ENCODE results near the gene PAX9. TPM values are rescaled to one million over a fixed set of nuclear protein-coding genes. Genes with fewer than 3 reads are reported as not detected.

The PAX9 gene
- total and polyA plus RNA-seq, 9 of the 15 experiments (the other 6 are each of a cell fraction or from before 2014, with no cell fraction given) = 0.87 to 2.4 (median 1.3) TPM

GRCh38 chr14:36660736-36661505, 739 bp upstream of the PAX9 start:
- H3K36me3 ChIP-seq (ENCODE audit: control insufficient read depth, insufficient read depth, low read length) = peaks cover 13% of the 10 kb centered on the region
- peaks cover 6% of the 10 kb centered on the region; the same call in 2 of the 3 replicates for H3K79me2 ChIP-seq (ENCODE audit: control insufficient read depth, insufficient read depth, low read length)
- DNase-seq (ENCODE audit: extremely low read depth in 1 of 4, low spot score in 3 of 4) (no peak), FAIRE-seq (no peak), ATAC-seq (peak; percentile 6; the same call in 1 of the 3 replicates)
- H3K9me3 ChIP-seq (replicated peaks; ENCODE audit: control insufficient read depth, insufficient read depth, low read depth, low read length) = no peaks in the 10 kb centered on the region
- peak overlapping the region; percentile 87 for H3K4me2 ChIP-seq (ENCODE audit: insufficient read depth, low read length)
- no peaks in the 10 kb centered on the region for H4K20me1 ChIP-seq (replicated peaks; ENCODE audit: control insufficient read depth, insufficient read depth, low read length)
- intact Hi-C loops (cut with micrococcal nuclease) (loop anchor here (10.0 kb wide), 1 partner anchor 104 kb away; no protein-coding TSS in a partner anchor), in situ Hi-C loops (cut with MboI) (no loop called here)
- 78% methylated on average over 23 of the region's 35 CpGs for WGBS (ENCODE audit: insufficient coverage, low coverage, missing lambda C conversion rate)
- H3K9me1 ChIP-seq (ENCODE audit: control insufficient read depth, insufficient read depth, low read length) = no peaks in the 10 kb centered on the region
- no peaks in the 10 kb centered on the region for H3K27me3 ChIP-seq (ENCODE audit: control insufficient read depth in 2 of 2, insufficient read depth in 2 of 2, low read length in 2 of 2)
- peak overlapping the region; percentile 26 to 51; a peak in 2 of 4 replicates for H3K9ac ChIP-seq (ENCODE audit: insufficient read depth in 1 of 2, low read depth in 2 of 2, low read length in 2 of 2)
- ChIA-PET CTCF (ENCODE audit: low intra/inter-chr PET ratio) (no interaction called here), POLR2A (interaction anchor here (1.1 to 1.5 kb wide), 2 partner anchors 10 to 13 kb away, joined by 3 to 4 read pairs; no protein-coding TSS in a partner anchor)
- no TSS peak for BruUV-seq (replicated peaks)
- H3K4me1 ChIP-seq (replicated peaks in 1 of 2; ENCODE audit: control insufficient read depth in 2 of 2, insufficient read depth in 2 of 2, low read length in 2 of 2) = peaks cover 0 to 24% of the 10 kb centered on the region in 2 experiments; a peak in 2 of 5 replicates
- peak overlapping the region; percentile 95 for H2AFZ ChIP-seq (ENCODE audit: low read depth, low read length)
- H3K4me3 ChIP-seq = peak overlapping the region; percentile 73; the same call in 1 of the 2 replicates
- H3K27ac ChIP-seq (ENCODE audit: extremely low read depth, low read depth, low read length) = no peak overlapping the region
- TF ChIP-seq ZBTB7A (IDR thresholded peaks at IDR 0.05; ENCODE audit: borderline replicate concordance, control insufficient read depth, low read depth, low read length) (no peak), HOMEZ (CRISPR knock-in tag; IDR thresholded peaks at IDR 0.05) (no peak), ZBTB33 (CRISPR knock-in tag; IDR thresholded peaks at IDR 0.05) (peak; percentile 68)

Measured in K562 (cell line).